Natural killer cell (primary cell): ENCODE data around the gene IRF9. TPM values are rescaled to one million over a fixed set of nuclear protein-coding genes. Genes with fewer than 3 reads are reported as not detected.
"Not testable (repeated sequence)": the region's sequence is repeated elsewhere in the genome, so short reads cannot be mapped to it uniquely, and the experiment has no call there.

ENCODE experiments used
- ATAC-seq, 3 donors: fragments of 150-1000 bp in 2 of 3; fragments of 200-7000 bp in 1 of 3; cut with Tn5 transposase; 1 replicate in 1 of 3; 2 replicates in 2 of 3; pipeline ENCODE4 v1.10.0; 2021; ENCODE audit warnings: mild to moderate bottlenecking in 2 of 3, moderate library complexity in 2 of 3
- DNase-seq, 2 donors: peaks; one replicate each; pipeline versions ENCODE4 v3.0.0 to v3.0.0-alpha.2; 2013 to 2021; ENCODE audit warnings: mixed read lengths in 1 of 2
- H3K27ac ChIP-seq: one replicate; pipeline ENCODE4 v1.5.1; 2013; ENCODE audit warnings: mild to moderate bottlenecking, low read length
- H3K27me3 ChIP-seq: one replicate; pipeline ENCODE4 v1.6.1; 2013; ENCODE audit warnings: low read length; ENCODE audit not compliant: control insufficient read depth, insufficient read depth
- H3K36me3 ChIP-seq: one replicate; pipeline ENCODE4 v1.6.1; 2013; ENCODE audit warnings: low read length; ENCODE audit not compliant: control insufficient read depth, insufficient read depth
- H3K4me1 ChIP-seq: one replicate; pipeline ENCODE4 v1.6.1; 2013; ENCODE audit warnings: low read length; ENCODE audit not compliant: control insufficient read depth, insufficient read depth
- H3K4me3 ChIP-seq: one replicate; pipeline ENCODE4 v1.5.1; 2013; ENCODE audit warnings: low read length
- H3K9me3 ChIP-seq: one replicate; pipeline ENCODE4 v1.6.1; 2013; ENCODE audit warnings: low read length; ENCODE audit not compliant: control insufficient read depth, insufficient read depth
- H3K27ac Mint-ChIP-seq, 2 donors: one replicate each; pipeline ENCODE4 v1.8.0; 2022; ENCODE audit warnings: mild to moderate bottlenecking in 2 of 2, mixed read lengths in 2 of 2, moderate library complexity in 1 of 2
- H3K27me3 Mint-ChIP-seq, 2 donors: one replicate each; pipeline ENCODE4 v1.8.0; 2022; ENCODE audit warnings: low read depth in 2 of 2, mixed read lengths in 2 of 2
- H3K36me3 Mint-ChIP-seq: one replicate; pipeline ENCODE4 v1.8.0; 2022; ENCODE audit warnings: mixed read lengths
- H3K4me1 Mint-ChIP-seq, 2 donors: one replicate each; pipeline ENCODE4 v1.8.0; 2022; ENCODE audit warnings: mixed read lengths in 2 of 2
- H3K4me3 Mint-ChIP-seq: one replicate; pipeline ENCODE4 v1.8.0; 2022; ENCODE audit warnings: mild to moderate bottlenecking, moderate library complexity, mixed read lengths
- H3K9me3 Mint-ChIP-seq, 2 donors: one replicate each; pipeline ENCODE4 v1.8.0; 2022; ENCODE audit warnings: mixed read lengths in 2 of 2
- CTCF ChIP-seq: fragments of 200-600 bp; IDR thresholded peaks from one replicate; pipeline ENCODE4 v1.8.0; 2022; ENCODE audit warnings: antibody characterized with exemption
- WGBS: methylation state at CpG from one replicate; pipeline ENCODE4 v1.1.7; 2013; ENCODE audit warnings: missing lambda C conversion rate; ENCODE audit not compliant: insufficient coverage; 5-methylcytosine and 5-hydroxymethylcytosine counted together
- intact Hi-C: fragments of 100-400 bp; cut with micrococcal nuclease; formaldehyde crosslinking; loops from one replicate; pipeline ENCODE4 v1.14.2; 2022
- total RNA-seq, 4 donors: library from RNA; stranded (reverse); fragments of 120-200 nt in 1 of 4; gene quantifications; one replicate each; pipeline versions ENCODE4 v1.2.3 to v1.2.4, GENCODE V29; 2013 to 2022

Gene IRF9
- total RNA-seq, 3 donors from 2014 or later (not counting 1 experiment from before 2014, with no cell fraction given): 178 to 348 (median 319) TPM

DNA sequence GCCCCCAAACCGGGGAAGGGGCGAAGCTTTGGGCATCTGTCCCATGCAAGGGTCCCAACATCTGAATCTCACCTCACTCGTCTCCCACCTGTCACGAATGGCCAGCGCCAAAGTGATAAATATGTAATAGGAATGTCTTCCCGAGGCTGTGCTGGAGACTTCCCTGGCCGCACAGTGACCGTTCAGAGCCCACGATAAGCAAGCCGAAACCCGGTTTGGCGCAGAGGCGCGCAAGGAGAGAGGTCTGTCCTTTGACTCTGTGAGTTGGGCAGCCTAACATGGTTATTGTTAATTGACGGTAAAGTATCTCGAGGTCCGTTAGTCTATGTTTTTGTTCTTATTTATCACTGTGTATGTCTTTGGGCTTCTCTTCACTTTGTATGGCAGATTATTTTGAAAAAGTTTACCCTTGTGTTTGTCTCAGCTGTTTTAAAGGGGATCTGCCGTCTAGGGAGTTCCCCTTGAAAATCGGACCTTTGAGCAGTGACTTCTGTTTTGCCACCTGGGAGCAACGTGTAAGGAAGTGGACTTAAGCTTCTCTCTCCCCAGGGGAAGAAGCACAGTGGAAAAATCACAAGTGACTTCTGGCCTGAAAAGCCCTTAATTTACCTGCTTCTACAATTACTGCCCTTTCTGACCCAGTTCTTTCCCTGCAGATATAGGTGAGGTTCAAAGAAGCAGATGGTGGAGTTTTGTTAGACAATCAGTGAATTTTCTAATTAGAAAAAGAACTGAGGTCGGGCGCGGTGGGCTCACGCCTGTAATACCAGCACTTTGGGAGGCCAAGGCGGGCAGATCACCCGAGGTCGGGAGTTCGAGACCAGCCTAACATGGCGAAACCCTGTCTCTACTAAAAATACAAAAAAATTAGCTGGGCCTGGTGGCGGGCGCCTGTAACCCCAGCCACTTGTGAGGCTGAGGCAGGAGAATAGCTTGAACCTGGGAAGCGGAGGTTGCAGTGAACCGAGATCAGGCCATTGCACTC is 35.3 kb downstream of the IRF9 start:
- intact Hi-C loops: loop anchor here (5.0 kb wide), 1 partner anchor 36 kb away; the partner anchor contains the start of genes GMPR2 and NEDD8
- Mint-ChIP-seq H3K27ac (peak overlapping the region; percentile 91 to 96), H3K4me3 (peak overlapping the region; percentile 85), H3K36me3 (no peaks in the 10 kb centered on the region), H3K9me3 (no peaks in the 10 kb centered on the region), H3K27me3 (no peaks in the 10 kb centered on the region), H3K4me1 (peaks cover 42 to 52% of the 10 kb centered on the region in 2 donors)
- Histone ChIP-seq H3K9me3 (no peaks in the 10 kb centered on the region), H3K36me3 (peaks cover 13% of the 10 kb centered on the region), H3K27me3 (no peaks in the 10 kb centered on the region), H3K4me1 (peaks cover 30% of the 10 kb centered on the region), H3K27ac (peak overlapping the region; percentile 99), H3K4me3 (peak overlapping the region; percentile 92)
- peak in 1 of 2 donors; percentile 47 for DNase-seq
- no peak for TF ChIP-seq CTCF
- ATAC-seq: no peak
- WGBS: 34% methylated on average over 32 of the region's 33 CpGs

- intact Hi-C loops: loop anchor here (5.0 kb wide), 1 partner anchor 35 kb away; the partner anchor contains the start of genes GMPR2 and NEDD8
- Mint-ChIP-seq H3K4me1 (peaks cover 42 to 47% of the 10 kb centered on the region in 2 donors), H3K36me3 (no peaks in the 10 kb centered on the region)
These were observed 36.0 kb downstream of the IRF9 start for GRCh38 chr14:24197056-24197450.

DNA sequence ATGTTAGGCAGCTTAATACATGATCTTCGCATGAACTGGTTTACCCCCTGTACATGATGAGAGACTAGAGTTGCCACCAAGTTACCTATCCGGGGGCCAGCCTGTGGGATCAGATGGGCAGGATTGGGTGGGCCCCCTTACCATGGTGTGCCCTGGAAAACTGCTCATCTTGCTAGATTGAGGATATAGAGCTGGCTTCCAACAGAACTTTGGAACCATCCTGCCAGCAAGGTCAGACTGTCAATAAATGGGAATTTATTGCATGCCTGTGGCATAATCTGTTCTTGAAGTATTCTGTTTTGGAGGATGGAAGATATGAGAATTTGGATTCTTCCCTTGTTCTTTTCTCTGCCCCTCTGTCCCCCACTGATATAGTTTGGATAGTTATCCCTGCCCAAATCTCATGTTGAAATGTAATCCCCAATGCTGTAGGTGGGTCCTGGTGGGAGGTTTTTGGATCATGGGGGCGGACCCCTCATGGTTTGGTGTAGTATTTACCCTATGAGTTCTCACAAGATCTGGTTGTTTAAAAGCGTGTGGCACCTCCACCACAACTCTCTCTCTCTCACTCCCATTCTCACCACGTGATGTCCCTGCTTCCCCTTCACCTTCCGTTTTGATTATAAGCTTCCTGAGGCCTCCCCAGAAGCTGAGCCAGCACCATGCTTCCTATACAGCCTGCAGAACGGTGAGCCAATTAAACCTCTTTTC is 37.9 kb downstream of the IRF9 start:
- Histone ChIP-seq H3K4me3 (no peak overlapping the region), H3K27ac (no peak overlapping the region), H3K4me1 (peaks cover 30% of the 10 kb centered on the region), H3K9me3 (no peaks in the 10 kb centered on the region), H3K27me3 (no peaks in the 10 kb centered on the region), H3K36me3 (peaks cover 9% of the 10 kb centered on the region)
- ATAC-seq (no peak), DNase-seq (no peak)
- Mint-ChIP-seq H3K27me3 (no peaks in the 10 kb centered on the region), H3K4me1 (peaks cover 42 to 44% of the 10 kb centered on the region in 2 donors), H3K27ac (peak overlapping the region; percentile 5 to 70), H3K4me3 (peak overlapping the region; percentile 63), H3K36me3 (peaks cover 7% of the 10 kb centered on the region), H3K9me3 (no peaks in the 10 kb centered on the region)
- intact Hi-C loops: loop anchor here (5.0 kb wide), 1 partner anchor 33 kb away; the partner anchor contains the start of genes GMPR2 and NEDD8
- WGBS: 64% methylated on average over 5 of the region's 7 CpGs
- TF ChIP-seq CTCF: no peak

More at GRCh38 chr14:24197056-24197450, 36.0 kb downstream of the IRF9 start:
- 59% methylated on average over 2 of the region's 2 CpGs for WGBS
- Histone ChIP-seq H3K4me1 (peaks cover 30% of the 10 kb centered on the region), H3K9me3 (no peaks in the 10 kb centered on the region), H3K36me3 (peaks cover 14% of the 10 kb centered on the region), H3K27ac (no peak overlapping the region), H3K27me3 (no peaks in the 10 kb centered on the region), H3K4me3 (no peak overlapping the region)
- peak overlapping the region; percentile 91 to 96 for H3K27ac Mint-ChIP-seq
- no peak for TF ChIP-seq CTCF
- ATAC-seq (no peak), DNase-seq (no peak)
- H3K4me3 Mint-ChIP-seq: peak overlapping the region; percentile 83
- no peaks in the 10 kb centered on the region for H3K27me3 Mint-ChIP-seq
- no peaks in the 10 kb centered on the region for H3K9me3 Mint-ChIP-seq

DNA sequence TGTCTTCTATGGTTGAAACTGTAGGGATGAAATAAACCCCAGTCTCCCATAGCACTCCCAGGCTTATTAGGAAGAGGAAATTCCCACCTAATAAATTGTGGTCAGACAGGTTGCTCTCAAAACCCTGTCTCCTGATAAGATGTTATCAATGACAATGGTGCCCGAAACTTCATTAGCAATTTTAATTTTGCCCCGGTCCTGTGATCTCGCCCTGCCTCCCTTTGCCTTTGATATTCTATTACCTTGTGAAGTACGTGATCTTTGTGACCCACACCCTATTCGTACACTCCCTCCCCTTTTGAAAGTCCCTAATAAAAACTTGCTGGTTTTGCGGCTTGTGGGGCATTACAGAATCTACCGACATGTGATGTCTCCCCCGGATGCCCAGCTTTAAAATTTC is 41.5 kb downstream of the IRF9 start:
- H3K4me1 Mint-ChIP-seq: peaks cover 26 to 31% of the 10 kb centered on the region in 2 donors
- intact Hi-C loops, H3K27ac Mint-ChIP-seq: not testable (repeated sequence)

GRCh38 chr14:24203249-24203886 is 42.3 kb downstream of the IRF9 start:
- DNase-seq, H3K27ac Mint-ChIP-seq, H3K4me3 Mint-ChIP-seq, intact Hi-C loops, H3K9me3 ChIP-seq, H3K36me3 Mint-ChIP-seq, H3K27me3 Mint-ChIP-seq, H3K27me3 ChIP-seq, H3K4me3 ChIP-seq, H3K27ac ChIP-seq, H3K9me3 Mint-ChIP-seq, ATAC-seq: not testable (repeated sequence)
- Histone ChIP-seq H3K36me3 (peaks cover 34% of the 10 kb centered on the region), H3K4me1 (peaks cover 17% of the 10 kb centered on the region)
- WGBS: 98% methylated on average over 14 of the region's 16 CpGs
- H3K4me1 Mint-ChIP-seq: peaks cover 30 to 36% of the 10 kb centered on the region in 2 donors

More for the DNA sequence above, 41.5 kb downstream of the IRF9 start:
- WGBS: 98% methylated on average over 8 of the region's 8 CpGs
- not testable (repeated sequence) for H3K9me3 ChIP-seq, DNase-seq, H3K36me3 Mint-ChIP-seq, H3K27ac ChIP-seq, H3K27me3 Mint-ChIP-seq, H3K4me3 Mint-ChIP-seq, H3K27me3 ChIP-seq, H3K9me3 Mint-ChIP-seq, H3K4me3 ChIP-seq, ATAC-seq
- Histone ChIP-seq H3K4me1 (peaks cover 12% of the 10 kb centered on the region), H3K36me3 (peaks cover 26% of the 10 kb centered on the region)
